ENCODE data around the gene MRPL43.

DNA sequence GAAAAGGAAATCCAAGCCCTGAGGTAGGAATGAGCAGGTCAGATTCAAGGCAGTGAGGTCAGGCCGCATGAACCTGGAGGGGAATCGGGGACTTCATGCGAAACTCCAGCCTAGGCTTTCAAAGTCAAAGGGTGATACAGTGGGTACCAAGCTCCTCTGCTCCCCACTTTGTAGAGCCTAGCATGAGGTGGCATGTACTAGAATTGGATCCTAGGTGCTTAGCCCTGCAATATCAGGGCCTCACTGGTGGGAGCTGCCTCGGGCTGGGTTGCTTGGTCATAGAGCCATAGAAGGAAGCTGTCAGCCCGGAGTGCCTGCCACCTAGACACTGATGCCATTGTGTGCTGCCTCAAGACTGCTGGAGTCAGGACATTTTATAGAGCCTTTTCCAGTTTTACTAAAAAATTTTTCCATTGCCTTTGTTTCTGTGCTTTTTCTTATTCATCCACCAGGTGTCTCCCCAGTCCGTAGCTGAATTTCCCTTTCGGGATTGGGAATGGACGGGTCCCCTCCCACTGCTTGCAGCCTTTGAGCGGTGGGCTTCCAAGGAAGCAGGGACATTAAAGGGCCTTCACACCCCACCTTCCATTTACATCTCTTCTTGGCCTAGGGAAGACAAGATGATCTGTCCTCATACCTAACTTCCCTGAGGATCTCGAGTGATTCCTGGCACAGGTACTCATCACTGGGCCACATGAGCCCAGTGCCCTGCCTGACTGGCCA is 6.8 kb upstream of the MRPL43 start:
- TF ChIP-seq, protein P1, sequence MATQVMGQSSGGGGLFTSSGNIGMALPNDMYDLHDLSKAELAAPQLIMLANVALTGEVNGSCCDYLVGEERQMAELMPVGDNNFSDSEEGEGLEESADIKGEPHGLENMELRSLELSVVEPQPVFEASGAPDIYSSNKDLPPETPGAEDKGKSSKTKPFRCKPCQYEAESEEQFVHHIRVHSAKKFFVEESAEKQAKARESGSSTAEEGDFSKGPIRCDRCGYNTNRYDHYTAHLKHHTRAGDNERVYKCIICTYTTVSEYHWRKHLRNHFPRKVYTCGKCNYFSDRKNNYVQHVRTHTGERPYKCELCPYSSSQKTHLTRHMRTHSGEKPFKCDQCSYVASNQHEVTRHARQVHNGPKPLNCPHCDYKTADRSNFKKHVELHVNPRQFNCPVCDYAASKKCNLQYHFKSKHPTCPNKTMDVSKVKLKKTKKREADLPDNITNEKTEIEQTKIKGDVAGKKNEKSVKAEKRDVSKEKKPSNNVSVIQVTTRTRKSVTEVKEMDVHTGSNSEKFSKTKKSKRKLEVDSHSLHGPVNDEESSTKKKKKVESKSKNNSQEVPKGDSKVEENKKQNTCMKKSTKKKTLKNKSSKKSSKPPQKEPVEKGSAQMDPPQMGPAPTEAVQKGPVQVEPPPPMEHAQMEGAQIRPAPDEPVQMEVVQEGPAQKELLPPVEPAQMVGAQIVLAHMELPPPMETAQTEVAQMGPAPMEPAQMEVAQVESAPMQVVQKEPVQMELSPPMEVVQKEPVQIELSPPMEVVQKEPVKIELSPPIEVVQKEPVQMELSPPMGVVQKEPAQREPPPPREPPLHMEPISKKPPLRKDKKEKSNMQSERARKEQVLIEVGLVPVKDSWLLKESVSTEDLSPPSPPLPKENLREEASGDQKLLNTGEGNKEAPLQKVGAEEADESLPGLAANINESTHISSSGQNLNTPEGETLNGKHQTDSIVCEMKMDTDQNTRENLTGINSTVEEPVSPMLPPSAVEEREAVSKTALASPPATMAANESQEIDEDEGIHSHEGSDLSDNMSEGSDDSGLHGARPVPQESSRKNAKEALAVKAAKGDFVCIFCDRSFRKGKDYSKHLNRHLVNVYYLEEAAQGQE (IDR thresholded peaks at IDR 0.05), result no peak
- TF ChIP-seq, protein P2, sequence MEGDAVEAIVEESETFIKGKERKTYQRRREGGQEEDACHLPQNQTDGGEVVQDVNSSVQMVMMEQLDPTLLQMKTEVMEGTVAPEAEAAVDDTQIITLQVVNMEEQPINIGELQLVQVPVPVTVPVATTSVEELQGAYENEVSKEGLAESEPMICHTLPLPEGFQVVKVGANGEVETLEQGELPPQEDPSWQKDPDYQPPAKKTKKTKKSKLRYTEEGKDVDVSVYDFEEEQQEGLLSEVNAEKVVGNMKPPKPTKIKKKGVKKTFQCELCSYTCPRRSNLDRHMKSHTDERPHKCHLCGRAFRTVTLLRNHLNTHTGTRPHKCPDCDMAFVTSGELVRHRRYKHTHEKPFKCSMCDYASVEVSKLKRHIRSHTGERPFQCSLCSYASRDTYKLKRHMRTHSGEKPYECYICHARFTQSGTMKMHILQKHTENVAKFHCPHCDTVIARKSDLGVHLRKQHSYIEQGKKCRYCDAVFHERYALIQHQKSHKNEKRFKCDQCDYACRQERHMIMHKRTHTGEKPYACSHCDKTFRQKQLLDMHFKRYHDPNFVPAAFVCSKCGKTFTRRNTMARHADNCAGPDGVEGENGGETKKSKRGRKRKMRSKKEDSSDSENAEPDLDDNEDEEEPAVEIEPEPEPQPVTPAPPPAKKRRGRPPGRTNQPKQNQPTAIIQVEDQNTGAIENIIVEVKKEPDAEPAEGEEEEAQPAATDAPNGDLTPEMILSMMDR (IDR thresholded peaks at IDR 0.05; ENCODE audit: low read depth, low read length, missing input control), result peak; percentile 63
- TF ChIP-seq TAF1 (conservative IDR thresholded peaks at IDR 0.05), result no peak
- TF ChIP-seq, protein P3, sequence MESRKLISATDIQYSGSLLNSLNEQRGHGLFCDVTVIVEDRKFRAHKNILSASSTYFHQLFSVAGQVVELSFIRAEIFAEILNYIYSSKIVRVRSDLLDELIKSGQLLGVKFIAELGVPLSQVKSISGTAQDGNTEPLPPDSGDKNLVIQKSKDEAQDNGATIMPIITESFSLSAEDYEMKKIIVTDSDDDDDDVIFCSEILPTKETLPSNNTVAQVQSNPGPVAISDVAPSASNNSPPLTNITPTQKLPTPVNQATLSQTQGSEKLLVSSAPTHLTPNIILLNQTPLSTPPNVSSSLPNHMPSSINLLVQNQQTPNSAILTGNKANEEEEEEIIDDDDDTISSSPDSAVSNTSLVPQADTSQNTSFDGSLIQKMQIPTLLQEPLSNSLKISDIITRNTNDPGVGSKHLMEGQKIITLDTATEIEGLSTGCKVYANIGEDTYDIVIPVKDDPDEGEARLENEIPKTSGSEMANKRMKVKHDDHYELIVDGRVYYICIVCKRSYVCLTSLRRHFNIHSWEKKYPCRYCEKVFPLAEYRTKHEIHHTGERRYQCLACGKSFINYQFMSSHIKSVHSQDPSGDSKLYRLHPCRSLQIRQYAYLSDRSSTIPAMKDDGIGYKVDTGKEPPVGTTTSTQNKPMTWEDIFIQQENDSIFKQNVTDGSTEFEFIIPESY (IDR thresholded peaks at IDR 0.05), result no peak
- no peak for TF ChIP-seq FOXA1 (IDR thresholded peaks at IDR 0.05)
- TF ChIP-seq RAD21 (IDR thresholded peaks at IDR 0.05), result peak; percentile 84 to 87
- TF ChIP-seq YY1 (IDR thresholded peaks at IDR 0.05), result no peak
- TF ChIP-seq, protein P4, sequence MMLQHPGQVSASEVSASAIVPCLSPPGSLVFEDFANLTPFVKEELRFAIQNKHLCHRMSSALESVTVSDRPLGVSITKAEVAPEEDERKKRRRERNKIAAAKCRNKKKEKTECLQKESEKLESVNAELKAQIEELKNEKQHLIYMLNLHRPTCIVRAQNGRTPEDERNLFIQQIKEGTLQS (IDR thresholded peaks at IDR 0.05), result no peak
- TF ChIP-seq GABPA (IDR thresholded peaks at IDR 0.05 in 1 of 2, conservative IDR thresholded peaks at IDR 0.05 in 1 of 2), result no peak
